SH-SY5Y (cell line): Measurements from ENCODE around the gene PYGM.

ENCODE experiments used
- GATA2 ChIP-seq: IDR thresholded peaks from 2 replicates; pipeline ENCODE4 v1.6.1; 2011; ENCODE audit warnings: mild to moderate bottlenecking, low read depth, low read length
- GATA3 ChIP-seq: IDR thresholded peaks from 2 replicates; pipeline ENCODE4 v1.6.1; 2011; ENCODE audit warnings: low read depth, mild to moderate bottlenecking, low read length, moderate library complexity

DNA sequence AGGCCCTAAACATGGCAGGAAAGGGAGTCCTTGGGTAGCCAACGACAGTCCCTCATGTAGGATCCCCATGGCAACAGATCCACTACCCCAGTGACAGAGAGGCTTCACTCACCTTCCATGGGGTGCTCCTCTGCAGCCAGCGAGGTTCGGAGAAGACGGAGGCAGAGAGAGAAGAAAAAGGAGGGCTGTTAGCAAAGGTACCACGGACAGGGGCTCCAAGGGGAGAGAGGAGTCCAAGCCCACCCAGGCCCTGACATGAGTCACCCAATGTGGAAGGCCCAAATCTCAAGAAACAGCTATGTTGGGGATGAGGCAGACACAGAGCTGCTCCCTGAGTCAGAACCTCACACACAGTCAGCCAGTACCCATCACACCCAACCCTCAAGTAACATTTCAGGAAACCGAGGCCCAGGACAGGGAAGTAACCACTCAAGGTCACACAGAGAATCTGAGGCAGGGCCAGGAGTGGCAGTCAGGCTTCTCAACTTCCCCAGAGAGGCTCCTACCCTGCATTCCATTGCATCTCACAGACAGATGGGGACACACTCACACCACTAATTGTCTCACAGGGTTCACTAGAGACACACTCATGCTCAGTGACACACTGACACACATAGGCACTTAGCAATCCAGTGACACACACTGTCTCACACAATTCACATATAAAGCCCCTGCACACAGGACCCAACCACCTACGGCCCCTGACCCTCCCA is 62.0 kb downstream of the PYGM start:
- no peak for TF ChIP-seq GATA2
- TF ChIP-seq GATA3, result no peak
